UCSD-AML1 (cell line): Measurements from ENCODE around the gene LMTK2.
A peak's percentile ranks its signal among the peaks of the same experiment; 100 is the strongest.

ENCODE experiments used
- DNase-seq: peaks from one replicate; lab custom pipeline; 2025; ENCODE audit not compliant: unreplicated experiment; lab: John Stamatoyannopoulos, UW

LMTK2 gene

DNA sequence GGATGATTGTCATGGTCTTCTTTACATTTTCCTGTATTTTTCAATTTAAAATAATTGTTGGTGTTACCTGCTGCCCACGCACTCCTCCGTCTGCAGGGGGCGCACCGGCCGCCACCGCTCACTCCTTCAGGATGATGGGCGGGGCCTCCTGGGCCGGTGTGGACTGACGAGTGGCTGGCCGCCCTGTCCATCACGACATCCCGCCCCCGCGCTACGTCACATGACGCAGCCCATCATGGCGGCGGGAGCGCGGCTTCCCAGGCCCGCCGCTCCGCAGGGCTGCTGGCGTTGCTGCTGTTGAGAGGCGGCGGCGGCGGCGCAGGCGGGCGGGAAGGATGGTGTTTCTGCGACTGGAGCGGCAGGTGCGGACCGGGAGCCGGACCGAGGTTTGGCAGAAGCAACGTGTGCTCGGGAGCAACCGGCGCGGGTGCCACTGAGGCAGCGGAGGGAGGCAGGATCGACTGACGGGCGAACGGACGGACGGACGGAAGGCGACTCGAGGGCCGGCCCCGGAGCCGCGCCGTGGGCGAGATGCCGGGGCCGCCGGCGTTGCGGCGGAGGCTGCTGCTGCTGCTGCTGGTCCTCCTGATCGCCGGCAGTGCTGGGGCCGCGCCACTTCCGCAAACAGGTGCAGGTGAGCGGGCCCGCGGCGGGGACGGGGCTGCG is at the start of gene LMTK2:
Gene LMTK2 (plus strand): TSS at position 216 of the 666 bp plus-strand sequence. CDS start 316 bp downstream, at position 532.
- DNase-seq, result peak; percentile 86

DNA sequence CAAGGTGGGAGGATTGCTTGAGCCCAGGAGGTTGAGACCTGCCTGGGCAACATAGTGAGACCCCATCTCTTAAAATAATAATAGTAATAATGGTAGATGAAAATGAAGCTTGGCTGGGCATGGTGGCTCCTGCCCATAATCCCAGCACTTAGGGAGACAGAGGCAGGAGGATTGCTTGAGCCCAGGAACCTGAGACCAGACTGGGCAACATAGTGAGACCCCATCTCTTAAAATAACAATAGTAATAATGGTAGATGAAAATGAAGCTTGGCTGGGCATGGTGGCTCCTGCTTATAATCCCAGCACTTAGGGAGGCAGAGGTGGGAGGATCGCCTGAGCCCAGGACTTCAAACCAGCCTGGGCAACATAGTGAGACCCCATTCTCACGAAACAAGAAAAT is 49.5 kb upstream of the LMTK2 start:
- no peak for DNase-seq

DNA sequence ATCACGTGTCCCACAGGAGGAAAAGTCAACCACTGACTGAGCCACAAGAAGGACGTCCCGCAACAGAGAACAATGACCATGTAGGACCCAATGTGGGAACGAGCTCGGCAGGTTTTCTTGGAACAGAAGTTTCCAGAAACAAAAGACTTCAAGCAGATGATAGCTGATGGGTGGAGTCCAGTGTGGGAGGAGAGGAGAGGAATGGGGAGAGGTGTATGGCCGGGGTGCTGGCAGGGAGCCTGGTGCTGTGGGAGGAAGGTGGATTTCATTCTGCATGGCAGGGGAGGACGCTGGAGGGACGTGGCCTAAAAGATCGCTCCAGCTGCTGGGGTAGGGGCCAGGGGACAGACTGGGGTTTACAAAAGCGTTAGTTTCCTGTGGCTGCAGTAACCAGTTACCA is 48.5 kb upstream of the LMTK2 start:
- DNase-seq, result no peak

DNA sequence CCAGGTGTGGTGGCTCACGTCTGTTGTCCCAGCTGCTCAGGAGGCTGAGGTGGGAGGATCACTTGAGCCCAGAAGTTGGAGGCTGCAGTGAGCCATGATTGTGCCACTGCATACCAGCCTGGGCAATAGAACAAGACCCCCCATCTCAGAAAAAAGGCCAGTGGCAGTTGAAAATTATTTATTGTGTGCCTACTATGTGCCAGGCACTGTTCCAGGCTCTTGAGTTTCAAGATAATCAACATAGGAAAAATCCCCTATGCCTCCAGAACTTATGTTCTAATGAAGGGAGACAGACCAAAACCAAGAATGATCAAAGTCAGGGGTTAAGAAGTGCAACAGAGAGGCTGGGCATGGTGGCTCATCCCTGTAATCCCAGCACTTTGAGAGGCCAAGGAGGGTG is 42.4 kb upstream of the LMTK2 start:
- DNase-seq, result no peak

DNA sequence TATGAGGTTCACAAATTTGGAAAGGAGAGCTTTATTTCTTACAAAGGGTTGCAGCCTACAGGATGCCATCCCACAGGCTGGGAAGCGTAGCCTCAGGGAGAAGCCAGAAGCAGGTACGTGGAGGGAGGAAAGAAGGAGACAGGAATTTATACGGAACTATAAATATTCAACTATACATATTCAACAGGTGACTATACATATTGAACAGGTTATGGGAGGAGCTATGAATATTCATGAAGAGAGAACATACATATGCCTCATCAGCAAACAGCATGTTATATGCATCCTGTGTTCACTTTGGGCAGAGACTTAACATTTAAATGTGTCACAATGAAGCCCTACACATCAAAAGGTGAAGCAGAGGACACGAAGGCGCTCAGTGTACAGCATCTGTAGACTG is 40.5 kb upstream of the LMTK2 start:
- no peak for DNase-seq

DNA sequence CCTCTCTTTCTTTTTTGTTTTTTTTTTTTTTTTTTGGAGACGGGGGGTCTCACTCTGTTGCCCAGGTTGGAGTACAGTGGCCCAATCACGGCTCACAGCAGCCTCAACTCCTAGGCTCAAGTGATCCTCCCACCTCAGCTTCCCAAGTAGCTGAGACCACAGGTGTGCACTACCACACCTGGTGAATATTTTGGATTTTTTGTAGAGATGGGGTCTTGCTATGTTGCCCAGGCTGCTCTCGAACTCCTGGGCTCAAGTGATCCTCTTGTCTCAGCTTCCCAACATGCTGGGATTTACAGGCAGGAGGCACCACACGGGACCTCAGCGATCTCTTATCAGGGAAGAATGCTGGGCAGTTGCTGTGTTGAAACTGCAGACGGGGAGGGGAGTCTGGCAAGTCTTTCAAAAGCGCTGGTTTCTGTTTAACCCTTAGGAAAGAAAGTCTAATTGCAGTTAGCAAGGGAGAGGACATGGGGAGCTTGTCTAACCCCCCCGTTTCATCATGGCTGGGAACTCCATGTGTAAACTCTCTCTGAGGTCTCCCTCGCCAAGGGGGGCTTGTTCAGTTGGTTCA is 39.6 kb upstream of the LMTK2 start:
- DNase-seq, result no peak

DNA sequence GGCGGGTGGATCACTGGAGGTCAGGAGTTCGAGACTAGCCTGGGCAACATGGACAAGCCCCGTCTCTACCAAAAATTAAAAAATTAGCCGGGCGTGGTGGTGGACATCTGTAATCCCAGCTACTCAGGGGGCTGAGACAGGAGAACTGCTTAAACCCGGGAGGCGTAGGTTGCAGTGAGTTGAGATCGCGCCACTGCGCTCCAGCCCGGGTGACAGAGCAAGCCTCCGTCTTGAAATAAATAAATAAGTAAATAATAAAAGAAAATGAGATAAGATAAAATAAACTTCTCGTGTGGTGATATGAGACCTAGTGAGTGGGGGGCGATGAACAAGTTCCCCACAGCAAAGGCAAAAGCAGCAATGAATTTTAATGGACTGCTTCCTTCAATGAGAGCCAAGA is 33.6 kb upstream of the LMTK2 start:
- DNase-seq, result no peak

DNA sequence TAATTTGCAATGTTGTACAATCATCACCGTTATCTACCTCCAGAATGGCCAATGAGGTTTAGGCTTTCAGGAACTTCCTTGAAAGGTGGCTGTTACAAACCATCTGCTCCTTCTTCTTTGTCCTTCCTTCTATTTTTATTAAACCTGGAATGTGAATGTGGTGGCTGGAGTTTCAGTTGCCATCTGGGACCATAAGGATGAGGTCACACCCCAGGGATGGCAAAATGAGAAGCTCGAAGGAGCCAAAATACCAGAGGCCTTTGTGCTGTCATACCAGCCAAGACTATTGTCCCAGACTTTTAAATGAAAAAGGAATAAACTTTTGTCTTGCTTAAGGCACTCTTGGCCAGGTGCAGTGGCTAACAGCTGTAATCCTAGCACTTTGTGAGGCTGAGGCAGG is 30.9 kb upstream of the LMTK2 start:
- DNase-seq, result no peak

DNA sequence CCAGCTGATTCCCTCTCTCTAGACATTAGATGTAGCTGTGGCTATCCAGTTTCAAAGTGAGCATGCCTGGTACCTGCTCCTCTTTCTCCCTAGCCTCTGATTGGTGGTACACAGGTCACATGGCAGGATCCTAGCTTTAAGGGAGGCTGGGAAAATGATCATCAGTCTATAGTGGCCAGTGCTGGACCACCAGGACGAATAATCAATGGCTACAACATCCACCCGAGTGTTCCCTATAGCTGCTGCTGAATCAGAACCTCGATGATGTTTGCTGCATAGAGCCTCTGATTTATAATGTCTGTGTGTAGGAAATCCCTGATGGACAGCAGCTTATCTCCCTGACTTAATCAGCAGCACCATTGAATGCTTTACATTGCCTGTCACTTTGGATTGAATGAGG is 28.9 kb upstream of the LMTK2 start:
- no peak for DNase-seq

DNA sequence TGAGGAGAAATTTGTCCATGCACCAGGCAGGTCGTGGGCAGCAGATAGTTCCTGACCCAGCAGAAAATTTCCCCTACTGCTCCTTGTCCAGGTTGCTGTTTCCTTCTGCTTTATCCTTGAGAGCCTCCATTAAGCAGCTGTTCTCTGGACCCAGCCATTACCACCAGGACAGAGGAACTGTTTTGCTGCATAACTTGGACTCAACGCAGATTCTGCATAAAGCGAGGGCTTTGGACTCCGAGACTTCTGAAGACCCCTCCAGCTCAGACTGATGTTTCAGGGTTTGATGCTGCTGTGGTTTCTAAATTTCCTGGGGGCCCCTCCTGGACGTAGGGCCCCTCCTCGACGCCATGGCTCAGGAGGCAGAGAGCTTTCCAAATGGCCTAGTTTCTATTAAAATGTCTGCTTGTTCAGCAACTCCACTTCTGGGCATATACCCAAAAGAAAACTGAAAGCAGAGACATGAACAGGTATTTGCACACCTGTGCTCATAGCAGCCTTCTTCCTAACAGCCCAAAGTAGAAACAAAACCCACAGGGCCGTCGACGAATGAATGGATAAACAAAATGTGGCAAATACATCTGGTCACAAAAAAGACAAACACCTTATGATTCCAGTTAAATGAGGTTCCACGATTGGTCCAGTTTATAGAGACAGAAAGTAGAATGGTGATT is 28.3 kb upstream of the LMTK2 start:
- no peak for DNase-seq

DNA sequence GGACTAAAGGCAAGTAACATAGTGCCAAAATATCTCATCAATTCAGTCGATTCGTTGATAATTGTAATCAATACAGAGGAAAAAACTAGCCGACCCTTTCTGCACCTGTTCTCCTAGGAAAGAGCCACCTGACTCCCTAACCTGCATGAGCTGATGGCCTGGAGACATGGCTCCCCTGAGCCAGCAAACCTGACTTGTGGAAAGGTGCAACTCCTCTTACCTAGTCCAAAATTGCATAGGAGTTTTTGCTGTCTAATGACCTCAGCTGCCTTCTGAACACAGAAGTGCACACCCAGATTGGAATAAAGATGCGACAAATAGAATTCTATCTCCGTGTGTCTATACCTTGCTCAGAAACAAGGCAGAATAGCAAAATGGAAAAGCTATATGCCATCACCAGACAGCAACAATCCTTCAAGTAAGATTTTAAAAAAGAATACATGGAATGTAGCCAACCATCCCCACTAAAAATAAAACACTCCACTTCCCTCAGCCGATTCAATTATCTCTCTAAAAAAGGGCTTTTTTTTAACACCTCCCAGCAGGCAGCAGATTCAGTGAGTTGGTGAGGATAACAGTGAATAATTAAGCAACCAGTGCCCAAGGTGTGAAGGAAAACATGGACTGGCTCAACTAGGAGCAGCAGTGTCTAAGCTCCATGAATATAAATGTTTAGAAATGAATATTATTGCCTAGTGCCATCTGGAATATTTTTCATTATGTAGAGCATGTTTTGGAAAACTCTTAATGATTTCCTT is 26.6 kb upstream of the LMTK2 start:
- DNase-seq, result no peak

DNA sequence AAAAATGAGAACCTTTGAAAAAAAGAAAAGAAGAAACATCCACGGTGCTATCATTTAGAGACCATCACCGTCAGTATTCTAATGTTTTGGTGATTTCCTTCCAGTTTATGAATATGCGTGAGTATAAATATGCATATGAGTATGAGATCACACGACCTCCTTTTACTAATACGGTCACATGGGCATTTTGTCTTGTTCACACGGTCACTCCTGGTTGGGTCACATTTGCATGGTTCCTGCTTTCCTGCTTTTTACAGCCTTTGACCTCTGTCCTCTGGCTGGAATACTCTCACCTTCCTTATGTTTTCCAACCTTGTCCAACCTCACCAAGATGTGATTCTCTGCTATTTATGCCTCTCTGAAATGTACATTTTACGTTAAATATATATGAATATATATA is 25.3 kb upstream of the LMTK2 start:
- DNase-seq, result no peak

DNA sequence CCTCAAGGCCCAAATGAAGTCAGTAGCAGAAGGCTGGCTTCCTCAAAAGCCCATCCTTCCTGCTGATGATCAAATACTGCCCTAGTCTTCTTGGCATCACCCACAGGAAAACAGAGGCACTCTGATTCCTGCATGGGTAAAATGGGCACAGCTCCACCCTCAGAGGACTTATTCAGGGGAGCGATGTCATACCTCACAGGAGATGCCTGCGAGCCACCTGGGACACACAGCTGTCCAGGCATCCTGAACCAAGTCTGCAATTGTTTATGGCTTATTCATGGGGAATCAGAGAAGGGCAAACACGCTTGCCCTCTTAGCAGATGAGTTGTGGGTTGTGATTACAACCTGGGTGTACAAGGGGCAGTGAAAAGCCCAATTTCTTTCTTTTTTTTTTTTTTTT is 22.0 kb upstream of the LMTK2 start:
- no peak for DNase-seq

DNA sequence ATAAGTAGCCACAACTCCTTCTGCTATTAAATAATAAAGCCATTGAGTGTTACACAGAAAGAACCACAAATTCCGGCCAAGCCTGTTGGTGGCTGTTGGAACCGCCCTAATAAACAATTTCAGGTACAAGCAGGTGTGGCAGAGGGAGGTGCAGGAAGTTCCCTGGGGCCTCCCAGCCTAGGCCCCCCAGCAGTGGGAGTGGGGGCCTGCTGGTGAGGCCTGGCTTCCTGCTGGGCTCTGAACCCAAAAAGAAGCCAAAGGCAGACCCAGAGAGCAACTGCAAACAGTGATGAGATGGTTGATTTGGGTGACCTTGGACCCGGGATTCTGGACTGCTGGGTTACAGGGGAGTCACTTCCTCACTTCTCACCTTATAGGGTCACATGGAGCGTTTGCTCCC is 21.0 kb upstream of the LMTK2 start:
- DNase-seq, result no peak

DNA sequence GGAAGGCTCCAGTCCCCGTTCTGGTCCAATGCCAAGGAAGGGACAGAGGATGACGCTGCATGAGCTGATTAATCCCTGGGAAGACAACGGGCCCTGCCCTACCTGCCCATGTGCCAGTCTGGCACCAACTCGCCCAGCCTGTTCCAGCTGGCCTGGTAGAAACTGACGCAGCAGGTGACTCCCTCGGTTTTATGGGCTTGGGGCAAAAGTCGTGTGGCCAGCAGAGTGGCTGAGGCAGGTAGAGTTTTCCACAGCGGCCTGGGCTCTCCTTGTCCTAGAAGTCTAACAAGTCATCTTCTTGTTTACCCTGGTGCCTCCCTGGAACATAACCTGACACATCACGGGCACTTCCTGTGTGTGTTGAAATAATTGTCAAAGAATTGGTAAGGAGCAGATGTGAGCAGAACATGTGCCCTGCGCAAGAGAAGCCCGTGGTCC is 20.4 kb upstream of the LMTK2 start:
- DNase-seq, result no peak

DNA sequence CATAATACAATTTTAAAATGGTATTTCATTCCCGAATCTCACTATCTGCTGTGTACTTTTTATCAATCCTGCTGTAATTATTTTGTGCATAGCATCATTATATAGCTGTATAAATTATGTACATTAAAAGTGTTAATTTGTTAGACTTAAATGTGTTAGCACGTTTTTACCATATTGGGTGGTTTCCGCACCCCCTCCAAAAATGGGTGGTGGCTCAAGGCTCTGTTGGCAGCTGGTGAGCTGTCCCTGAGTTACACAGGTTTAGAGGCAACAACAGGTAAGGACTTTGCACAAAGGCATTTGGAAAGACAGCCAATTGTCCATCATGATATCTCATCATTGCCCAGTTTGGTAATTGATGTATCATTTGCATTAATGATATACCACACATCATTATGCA is 18.6 kb upstream of the LMTK2 start:
- DNase-seq, result no peak

DNA sequence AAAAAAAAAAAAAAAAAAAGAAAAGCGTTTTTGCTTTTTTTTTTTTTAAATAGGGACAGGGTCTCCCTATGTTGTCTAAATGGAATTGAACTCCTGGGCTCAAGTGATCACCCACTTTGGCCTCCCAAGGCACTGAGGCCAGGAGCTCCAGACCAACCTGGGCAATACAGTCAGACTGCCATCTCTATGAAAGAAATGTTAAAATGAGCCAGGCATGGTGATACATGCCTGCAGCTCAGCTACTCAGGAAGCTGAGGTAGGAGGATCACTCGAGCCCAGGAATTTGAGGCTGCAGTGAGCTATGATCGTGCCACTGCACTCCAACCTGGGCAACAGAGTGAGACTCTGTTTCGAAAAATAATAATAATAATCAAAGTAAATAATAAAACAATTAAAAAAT is 16.5 kb upstream of the LMTK2 start:
- DNase-seq, result no peak

DNA sequence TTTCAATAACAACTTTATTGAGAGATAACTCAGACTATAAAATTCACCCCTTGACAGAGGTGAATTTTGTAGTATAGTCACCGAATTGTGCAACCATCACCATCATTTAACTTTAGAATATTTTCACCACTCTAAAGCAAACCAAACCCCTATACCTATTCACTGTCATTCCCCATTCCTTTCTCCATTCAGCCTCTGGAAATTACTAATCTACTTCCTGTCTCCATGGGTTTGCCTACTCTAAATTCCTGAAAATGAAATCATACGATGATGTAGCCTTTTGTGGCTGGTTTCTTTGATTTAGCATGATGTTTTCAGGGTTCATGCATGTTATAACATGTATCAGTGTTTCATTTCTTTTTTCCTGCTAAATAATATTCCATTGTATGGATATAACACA is 15.6 kb upstream of the LMTK2 start:
- no peak for DNase-seq

DNA sequence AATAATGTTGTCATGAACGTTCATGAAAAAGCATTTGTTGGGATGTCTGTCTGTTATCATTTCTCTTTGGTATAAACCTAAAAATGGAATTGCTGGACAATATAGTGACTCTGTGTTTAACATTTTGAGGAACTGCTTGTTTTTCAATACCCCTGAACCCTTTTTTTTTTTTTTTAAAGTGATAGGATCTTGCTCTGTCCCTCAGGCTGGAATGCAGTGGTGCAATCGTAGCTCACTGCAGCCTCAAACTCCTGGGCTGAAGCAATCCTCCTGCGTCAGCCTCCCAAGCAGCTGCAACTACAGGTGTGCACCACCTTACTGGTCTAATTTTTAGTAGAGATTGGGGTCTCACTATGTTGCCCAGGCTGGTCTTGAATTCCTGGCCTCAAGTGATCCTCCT is 15.1 kb upstream of the LMTK2 start:
- no peak for DNase-seq

DNA sequence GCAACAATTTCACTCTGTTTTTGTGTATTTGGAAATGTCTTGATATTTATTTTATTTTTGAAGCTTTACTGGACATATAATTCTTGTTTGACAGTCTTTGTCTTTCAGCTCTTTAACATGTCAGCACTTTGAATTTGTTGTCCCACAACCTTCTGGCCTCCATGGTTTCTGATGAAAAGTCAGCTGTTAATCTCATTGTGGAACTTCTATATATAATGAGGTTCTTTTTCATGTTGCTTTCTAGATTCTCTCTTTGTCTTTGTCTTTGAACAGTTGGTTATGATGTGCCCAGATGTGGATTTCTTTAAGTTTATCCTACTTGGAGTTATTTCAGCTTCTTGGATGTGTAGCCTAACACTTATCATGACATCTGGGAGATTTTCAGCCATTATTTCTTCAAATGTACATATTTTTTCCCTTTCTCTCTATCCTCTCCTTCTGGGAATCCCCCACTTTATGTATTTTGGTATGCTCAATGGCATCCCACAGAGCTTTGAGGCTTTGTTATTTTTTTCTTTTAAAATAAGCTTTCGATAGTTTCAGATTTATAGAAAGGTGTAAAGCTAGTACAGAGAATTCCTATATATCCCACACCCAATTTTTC is 9.5 kb upstream of the LMTK2 start:
- no peak for DNase-seq

DNA sequence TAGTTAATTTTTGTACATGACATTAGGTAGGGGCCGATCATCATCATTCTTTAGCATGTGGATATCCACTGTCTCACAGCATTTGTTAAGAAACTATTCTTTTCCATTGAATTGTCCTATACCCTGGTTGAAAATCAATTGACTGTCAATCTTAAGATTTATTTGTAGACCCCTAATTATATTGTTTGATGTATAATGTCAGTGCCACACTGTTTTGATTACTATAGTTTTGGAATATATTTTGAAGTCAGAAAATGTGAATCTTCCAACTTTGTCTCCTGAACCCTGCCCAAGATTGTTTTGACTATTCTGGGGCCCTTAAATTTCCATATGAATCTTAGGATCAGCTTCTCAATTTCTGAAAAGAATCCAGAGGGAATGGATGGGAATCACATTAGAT is 6.6 kb upstream of the LMTK2 start:
- no peak for DNase-seq

DNA sequence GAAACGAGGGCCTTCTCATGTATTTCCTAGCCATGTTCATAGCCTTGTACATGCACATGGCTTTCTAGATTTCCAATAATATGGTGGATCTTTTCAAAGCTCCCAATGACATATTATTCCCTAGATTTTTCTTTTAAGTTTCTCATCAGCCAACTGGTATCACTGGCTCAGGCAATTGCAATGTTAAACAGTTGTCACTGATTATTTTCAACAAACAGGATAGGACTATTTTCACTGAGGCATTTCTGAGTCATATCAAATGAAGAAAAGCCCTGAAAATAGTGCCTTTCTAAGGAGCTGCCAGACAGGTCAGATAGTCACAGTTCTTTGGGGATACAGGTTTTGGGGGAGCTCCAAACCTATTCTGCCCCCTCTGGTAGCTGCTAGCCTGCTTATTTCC is 4.5 kb upstream of the LMTK2 start:
- DNase-seq, result no peak
